GM23338 (cell line): ENCODE data around the gene OSGEPL1. TPM values are rescaled to one million over a fixed set of nuclear protein-coding genes. Genes with fewer than 3 reads are reported as not detected.

Source experiments
- CREB1 ChIP-seq: fragments of 250-450 bp; sonication (Bioruptor Pico); IDR thresholded peaks from 2 replicates; pipeline ENCODE4 v1.5.0; 2020; ENCODE audit warnings: low read depth, mild to moderate bottlenecking, moderate library complexity
- CTCF ChIP-seq, 2 experiments: fragments of 200-600 bp in 1 of 2; sonication (generic) in 1 of 2; conservative IDR thresholded peaks; 2 replicates each; pipeline versions ENCODE4 v1.5.1 to v1.6.1; 2016 to 2017; ENCODE audit warnings: antibody characterized with exemption in 2 of 2, low read depth in 2 of 2, mild to moderate bottlenecking in 2 of 2, moderate library complexity in 1 of 2
- EZH2 ChIP-seq: fragments of 200-600 bp; sonication (generic); IDR thresholded peaks from one replicate; pipeline ENCODE4 v1.8.0; 2017; ENCODE audit warnings: antibody characterized with exemption, mild to moderate bottlenecking, low read depth; ENCODE audit not compliant: unreplicated experiment
- POLR2AphosphoS5 ChIP-seq: IDR thresholded peaks from 2 replicates; pipeline ENCODE4 v1.6.1; 2016; ENCODE audit warnings: antibody characterized with exemption, low read depth
- STAT1 ChIP-seq: IDR thresholded peaks from one replicate; pipeline ENCODE4 v1.6.1; 2016; ENCODE audit warnings: antibody characterized with exemption; ENCODE audit not compliant: unreplicated experiment
- ZNF114 ChIP-seq: fragments of 250-450 bp; sonication (Bioruptor Pico); IDR thresholded peaks from 2 replicates; pipeline ENCODE4 v1.5.0; 2020; ENCODE audit warnings: mild to moderate bottlenecking, moderate library complexity
- ZNF331 ChIP-seq: fragments of 250-450 bp; sonication (Bioruptor Pico); IDR thresholded peaks from 2 replicates; pipeline ENCODE4 v1.5.0; 2020; ENCODE audit warnings: low read depth, mild to moderate bottlenecking, moderate library complexity
- ZNF462 ChIP-seq: fragments of 250-450 bp; sonication (Bioruptor Pico); IDR thresholded peaks from 2 replicates; pipeline ENCODE4 v1.5.0; 2020; ENCODE audit warnings: mild to moderate bottlenecking, moderate library complexity
- polyA plus RNA-seq: library from polyadenylated mRNA; unstranded; fragments of >200 nt; fragmentation: Nextera tagmentation; extraction: Ambion mirVana; gene quantifications from 2 replicates; pipeline ENCODE4 v1.2.1, GENCODE V29; 2016
- total RNA-seq: library from RNA; depleted of rRNA; stranded (reverse); fragments of >200 nt; shearing (Covaris generic); gene quantifications from 2 replicates; pipeline ENCODE4 v1.2.3, GENCODE V29; 2014
- TF ChIP-seq, protein P1 (sequence below): IDR thresholded peaks from one replicate; pipeline ENCODE4 v1.6.1; 2018; ENCODE audit warnings: antibody characterized with exemption; ENCODE audit not compliant: unreplicated experiment

The OSGEPL1 gene
- total and polyA plus RNA-seq, 2 experiments from 2014 or later: 19.6 to 23.1 TPM

GRCh38 chr2:189791338-189792042 lies 28.9 kb upstream of the OSGEPL1 start (continued):
- no peak for TF ChIP-seq ZNF462
- TF ChIP-seq ZNF114 (CRISPR knock-in tag): no peak
- TF ChIP-seq ZNF331 (CRISPR knock-in tag): no peak
- TF ChIP-seq CTCF (conservative IDR thresholded peaks at IDR 0.05; ENCODE audit: low read depth in 2 of 2): no peak
- TF ChIP-seq EZH2: no peak
- TF ChIP-seq STAT1: no peak
- no peak for TF ChIP-seq POLR2AphosphoS5
- TF ChIP-seq, protein P1, sequence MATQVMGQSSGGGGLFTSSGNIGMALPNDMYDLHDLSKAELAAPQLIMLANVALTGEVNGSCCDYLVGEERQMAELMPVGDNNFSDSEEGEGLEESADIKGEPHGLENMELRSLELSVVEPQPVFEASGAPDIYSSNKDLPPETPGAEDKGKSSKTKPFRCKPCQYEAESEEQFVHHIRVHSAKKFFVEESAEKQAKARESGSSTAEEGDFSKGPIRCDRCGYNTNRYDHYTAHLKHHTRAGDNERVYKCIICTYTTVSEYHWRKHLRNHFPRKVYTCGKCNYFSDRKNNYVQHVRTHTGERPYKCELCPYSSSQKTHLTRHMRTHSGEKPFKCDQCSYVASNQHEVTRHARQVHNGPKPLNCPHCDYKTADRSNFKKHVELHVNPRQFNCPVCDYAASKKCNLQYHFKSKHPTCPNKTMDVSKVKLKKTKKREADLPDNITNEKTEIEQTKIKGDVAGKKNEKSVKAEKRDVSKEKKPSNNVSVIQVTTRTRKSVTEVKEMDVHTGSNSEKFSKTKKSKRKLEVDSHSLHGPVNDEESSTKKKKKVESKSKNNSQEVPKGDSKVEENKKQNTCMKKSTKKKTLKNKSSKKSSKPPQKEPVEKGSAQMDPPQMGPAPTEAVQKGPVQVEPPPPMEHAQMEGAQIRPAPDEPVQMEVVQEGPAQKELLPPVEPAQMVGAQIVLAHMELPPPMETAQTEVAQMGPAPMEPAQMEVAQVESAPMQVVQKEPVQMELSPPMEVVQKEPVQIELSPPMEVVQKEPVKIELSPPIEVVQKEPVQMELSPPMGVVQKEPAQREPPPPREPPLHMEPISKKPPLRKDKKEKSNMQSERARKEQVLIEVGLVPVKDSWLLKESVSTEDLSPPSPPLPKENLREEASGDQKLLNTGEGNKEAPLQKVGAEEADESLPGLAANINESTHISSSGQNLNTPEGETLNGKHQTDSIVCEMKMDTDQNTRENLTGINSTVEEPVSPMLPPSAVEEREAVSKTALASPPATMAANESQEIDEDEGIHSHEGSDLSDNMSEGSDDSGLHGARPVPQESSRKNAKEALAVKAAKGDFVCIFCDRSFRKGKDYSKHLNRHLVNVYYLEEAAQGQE: no peak
- no peak for TF ChIP-seq CREB1 (CRISPR knock-in tag)
